ENCODE results near the gene KIAA0232.
A peak's percentile ranks its signal among the peaks of the same experiment; 100 is the strongest.

The KIAA0232 gene

GRCh38 chr4:6925357-6925836 lies 142.9 kb downstream of the KIAA0232 start:
- Histone ChIP-seq H3K4me3 (ENCODE audit: low read depth, low read length) (no peak overlapping the region), H3K27me3 (ENCODE audit: control insufficient read depth, insufficient read depth, low read length) (no peaks in the 10 kb centered on the region), H3K9me3 (ENCODE audit: control insufficient read depth, insufficient read depth, low read length) (no peaks in the 10 kb centered on the region), H3K36me3 (ENCODE audit: control insufficient read depth, insufficient read depth, low read length) (peaks cover 15% of the 10 kb centered on the region), H3K4me1 (ENCODE audit: control insufficient read depth, insufficient read depth, low read length) (no peaks in the 10 kb centered on the region), H3K9ac (ENCODE audit: low read depth, low read length) (no peak overlapping the region)

DNA sequence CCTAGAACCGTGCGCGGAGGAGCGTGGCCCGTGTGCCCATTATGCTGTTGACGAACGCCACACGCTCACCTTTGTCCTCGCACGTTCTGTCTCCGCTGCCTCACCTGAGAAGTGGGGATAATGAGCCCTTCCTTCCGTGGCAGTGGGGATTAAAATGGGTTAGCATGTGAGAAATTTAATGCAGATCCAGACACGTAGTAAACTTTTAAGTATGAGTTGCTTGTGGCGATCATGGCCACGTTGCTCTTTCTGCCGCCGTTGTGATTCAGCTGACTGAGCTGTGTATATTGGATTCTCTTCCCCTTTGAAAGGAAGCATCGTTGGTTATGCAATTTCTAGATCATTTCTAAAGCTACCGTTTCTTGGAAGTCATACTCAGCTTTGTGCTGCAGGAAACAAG lies 143.6 kb downstream of the KIAA0232 start:
- no peaks in the 10 kb centered on the region for H3K27me3 ChIP-seq (ENCODE audit: control insufficient read depth, insufficient read depth, low read length)
- no peaks in the 10 kb centered on the region for H3K9me3 ChIP-seq (ENCODE audit: control insufficient read depth, insufficient read depth, low read length)
- H3K4me1 ChIP-seq (ENCODE audit: control insufficient read depth, insufficient read depth, low read length), result no peaks in the 10 kb centered on the region
- H3K36me3 ChIP-seq (ENCODE audit: control insufficient read depth, insufficient read depth, low read length), result peaks cover 15% of the 10 kb centered on the region
- H3K4me3 ChIP-seq (ENCODE audit: low read depth, low read length), result no peak overlapping the region
- H3K9ac ChIP-seq (ENCODE audit: low read depth, low read length), result no peak overlapping the region

DNA sequence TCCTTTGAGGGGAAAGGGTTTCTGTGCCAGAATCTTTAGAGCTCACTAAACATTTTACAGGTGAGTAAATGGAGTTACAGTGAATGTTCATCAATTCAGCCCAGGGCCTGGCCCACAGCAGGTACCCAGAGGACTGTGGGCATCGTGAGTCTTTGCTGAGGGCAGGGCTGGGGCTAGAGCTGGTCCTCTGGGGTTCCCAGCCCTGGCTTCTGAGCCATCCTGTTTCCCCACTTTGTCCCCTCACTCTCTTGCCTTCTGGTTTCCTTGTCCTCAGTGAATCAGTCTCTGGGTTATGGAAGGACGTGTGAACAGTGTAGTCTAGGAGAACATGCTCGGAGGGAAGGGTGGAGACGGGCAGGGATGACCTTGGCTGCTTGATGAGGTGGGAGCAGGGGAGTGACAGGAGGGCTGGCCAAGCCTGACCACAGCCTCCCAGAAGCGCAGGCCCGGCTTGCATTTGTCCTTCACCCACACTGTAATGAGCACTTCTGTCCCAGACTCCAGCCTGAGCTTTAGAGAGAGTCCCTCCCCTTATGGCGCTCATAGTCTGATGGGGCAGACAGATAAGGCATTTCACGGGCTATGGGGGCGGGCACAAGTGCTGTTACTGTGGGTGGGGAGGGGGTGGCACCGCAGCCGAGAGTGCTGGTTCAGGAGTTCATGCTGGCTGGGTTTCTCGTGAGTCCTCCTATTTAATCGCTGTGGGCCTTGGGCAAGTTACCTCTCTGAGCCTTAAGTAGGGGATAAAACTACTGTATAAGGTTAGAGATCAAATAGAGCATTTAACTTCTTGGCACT lies 144.4 kb downstream of the KIAA0232 start:
- H3K4me3 ChIP-seq (ENCODE audit: low read depth, low read length), result no peak overlapping the region
- no peaks in the 10 kb centered on the region for H3K4me1 ChIP-seq (ENCODE audit: control insufficient read depth, insufficient read depth, low read length)
- no peaks in the 10 kb centered on the region for H3K9me3 ChIP-seq (ENCODE audit: control insufficient read depth, insufficient read depth, low read length)
- no peaks in the 10 kb centered on the region for H3K27me3 ChIP-seq (ENCODE audit: control insufficient read depth, insufficient read depth, low read length)
- H3K9ac ChIP-seq (ENCODE audit: low read depth, low read length), result peak overlapping the region; percentile 29
- peaks cover 15% of the 10 kb centered on the region for H3K36me3 ChIP-seq (ENCODE audit: control insufficient read depth, insufficient read depth, low read length)

DNA sequence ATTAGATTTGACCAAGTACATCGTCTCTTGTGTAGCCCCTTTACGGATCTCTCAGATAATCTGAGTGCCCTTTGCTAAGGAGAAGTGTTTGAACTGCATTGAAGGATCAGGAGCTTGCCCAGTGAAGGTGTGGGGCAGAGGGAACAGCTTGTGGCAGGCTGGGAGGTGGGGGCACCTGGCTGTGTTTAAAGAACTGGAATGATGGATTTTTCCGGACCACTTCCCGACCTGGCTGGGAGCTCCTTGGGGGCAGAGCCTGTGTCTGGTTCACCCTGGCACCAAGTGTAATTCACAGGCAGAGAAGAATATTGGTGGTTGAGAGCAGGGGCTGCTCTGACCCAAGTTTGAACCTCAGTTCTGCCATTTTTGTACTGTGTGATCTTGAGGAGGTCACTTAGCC lies 145.6 kb downstream of the KIAA0232 start:
- H3K9me3 ChIP-seq (ENCODE audit: control insufficient read depth, insufficient read depth, low read length), result no peaks in the 10 kb centered on the region
- no peak overlapping the region for H3K9ac ChIP-seq (ENCODE audit: low read depth, low read length)
- H3K4me3 ChIP-seq (ENCODE audit: low read depth, low read length), result no peak overlapping the region
- H3K27me3 ChIP-seq (ENCODE audit: control insufficient read depth, insufficient read depth, low read length), result no peaks in the 10 kb centered on the region
- H3K36me3 ChIP-seq (ENCODE audit: control insufficient read depth, insufficient read depth, low read length), result peaks cover 18% of the 10 kb centered on the region
- no peaks in the 10 kb centered on the region for H3K4me1 ChIP-seq (ENCODE audit: control insufficient read depth, insufficient read depth, low read length)

DNA sequence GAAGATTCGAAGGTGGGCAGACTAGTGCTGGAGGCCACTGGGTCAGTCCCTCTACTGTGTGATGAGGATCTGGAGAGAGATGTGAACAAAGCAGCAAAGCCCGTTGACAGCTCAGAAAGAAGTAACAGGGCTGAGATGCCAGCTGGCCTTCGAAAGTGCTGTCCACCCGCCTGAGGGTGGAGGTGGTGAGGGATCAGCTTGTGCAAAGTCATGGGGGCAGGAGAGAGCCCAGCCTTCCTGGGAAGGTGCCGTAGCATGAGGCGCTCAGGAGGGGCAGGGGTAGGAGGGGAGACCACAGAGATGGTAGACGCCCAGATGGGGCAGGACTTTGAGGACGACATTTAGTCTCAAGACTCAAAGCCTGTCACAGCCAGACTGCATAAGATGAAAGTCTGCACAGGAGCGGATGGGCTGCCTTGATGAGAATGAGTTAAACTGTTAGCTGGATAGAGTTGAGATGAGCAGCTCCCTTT lies 146.8 kb downstream of the KIAA0232 start:
- H3K9me3 ChIP-seq (ENCODE audit: control insufficient read depth, insufficient read depth, low read length), result no peaks in the 10 kb centered on the region
- H3K36me3 ChIP-seq (ENCODE audit: control insufficient read depth, insufficient read depth, low read length), result peaks cover 8% of the 10 kb centered on the region
- no peak overlapping the region for H3K9ac ChIP-seq (ENCODE audit: low read depth, low read length)
- no peak overlapping the region for H3K4me3 ChIP-seq (ENCODE audit: low read depth, low read length)
- no peaks in the 10 kb centered on the region for H3K4me1 ChIP-seq (ENCODE audit: control insufficient read depth, insufficient read depth, low read length)
- no peaks in the 10 kb centered on the region for H3K27me3 ChIP-seq (ENCODE audit: control insufficient read depth, insufficient read depth, low read length)

DNA sequence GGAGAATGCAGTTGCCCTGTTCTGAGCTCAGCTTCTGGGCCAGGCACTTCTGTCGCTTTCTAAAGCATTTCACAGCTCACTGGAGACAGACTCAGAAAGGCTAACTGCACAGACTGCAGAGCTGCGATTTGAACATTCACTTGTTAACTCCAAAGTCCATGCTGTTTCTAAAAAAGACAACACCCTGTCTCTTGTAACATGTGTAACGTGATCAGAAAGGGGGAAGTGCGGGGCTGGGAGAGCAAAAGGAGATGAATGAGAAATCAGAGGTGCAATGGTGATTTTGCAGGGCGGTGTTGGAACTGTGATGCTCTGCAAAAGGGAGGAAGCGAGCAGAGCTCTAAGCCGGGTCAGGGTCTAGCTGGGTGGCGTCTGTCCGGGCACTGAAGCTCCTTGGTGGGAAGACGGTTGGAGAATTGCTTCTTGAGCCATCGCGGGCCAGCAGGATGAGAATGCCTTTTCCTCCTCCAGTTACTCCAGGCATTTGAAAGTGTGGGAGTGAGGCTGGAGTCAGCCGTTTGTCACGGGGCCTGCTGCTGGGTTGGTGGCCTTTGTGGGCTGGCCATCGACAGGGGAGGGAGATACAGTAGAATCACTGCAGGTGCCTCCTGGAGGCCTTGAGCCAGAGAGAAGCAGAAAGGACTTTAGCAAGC lies 147.4 kb downstream of the KIAA0232 start:
- no peaks in the 10 kb centered on the region for H3K27me3 ChIP-seq (ENCODE audit: control insufficient read depth, insufficient read depth, low read length)
- no peak overlapping the region for H3K9ac ChIP-seq (ENCODE audit: low read depth, low read length)
- no peak overlapping the region for H3K4me3 ChIP-seq (ENCODE audit: low read depth, low read length)
- H3K9me3 ChIP-seq (ENCODE audit: control insufficient read depth, insufficient read depth, low read length), result no peaks in the 10 kb centered on the region
- H3K4me1 ChIP-seq (ENCODE audit: control insufficient read depth, insufficient read depth, low read length), result no peaks in the 10 kb centered on the region
- peaks cover 5% of the 10 kb centered on the region for H3K36me3 ChIP-seq (ENCODE audit: control insufficient read depth, insufficient read depth, low read length)

- no peaks in the 10 kb centered on the region for H3K9me3 ChIP-seq (ENCODE audit: control insufficient read depth, insufficient read depth, low read length)
- H3K4me3 ChIP-seq (ENCODE audit: low read depth, low read length), result no peak overlapping the region
- H3K4me1 ChIP-seq (ENCODE audit: control insufficient read depth, insufficient read depth, low read length), result no peaks in the 10 kb centered on the region
- peaks cover 5% of the 10 kb centered on the region for H3K36me3 ChIP-seq (ENCODE audit: control insufficient read depth, insufficient read depth, low read length)
- H3K27me3 ChIP-seq (ENCODE audit: control insufficient read depth, insufficient read depth, low read length), result no peaks in the 10 kb centered on the region
- no peak overlapping the region for H3K9ac ChIP-seq (ENCODE audit: low read depth, low read length)
These were observed 149.9 kb downstream of the KIAA0232 start for GRCh38 chr4:6932475-6932874.

DNA sequence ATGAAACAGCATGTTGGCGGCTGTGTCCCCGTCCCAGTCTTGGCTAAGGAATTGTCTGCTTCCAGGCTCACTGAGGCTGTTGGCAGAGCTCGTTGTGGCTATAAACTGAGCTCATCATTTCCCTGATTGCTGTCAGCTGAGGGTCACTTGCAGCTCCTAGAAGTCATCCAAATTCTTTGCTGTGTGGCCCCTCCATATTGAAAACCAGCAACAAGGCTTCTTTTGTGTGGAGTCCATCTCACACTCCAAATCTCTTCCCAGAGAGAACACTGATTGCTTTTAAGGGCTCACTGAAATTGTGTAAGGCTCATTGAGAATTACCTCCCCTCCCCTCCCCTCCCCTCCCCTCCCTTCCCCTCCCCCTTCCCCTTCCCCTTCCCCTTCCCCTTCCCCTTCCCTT lies 150.4 kb downstream of the KIAA0232 start:
- no peaks in the 10 kb centered on the region for H3K4me1 ChIP-seq (ENCODE audit: control insufficient read depth, insufficient read depth, low read length)
- H3K36me3 ChIP-seq (ENCODE audit: control insufficient read depth, insufficient read depth, low read length), result peaks cover 5% of the 10 kb centered on the region
- no peaks in the 10 kb centered on the region for H3K27me3 ChIP-seq (ENCODE audit: control insufficient read depth, insufficient read depth, low read length)
- H3K9ac ChIP-seq (ENCODE audit: low read depth, low read length), result no peak overlapping the region
- H3K4me3 ChIP-seq (ENCODE audit: low read depth, low read length), result no peak overlapping the region
- H3K9me3 ChIP-seq (ENCODE audit: control insufficient read depth, insufficient read depth, low read length), result no peaks in the 10 kb centered on the region
